ENCODE results near the gene ACER3.

GRCh38 chr11:76823481-76824028 lies 37.2 kb upstream of the ACER3 start:
- TF ChIP-seq RELA (CRISPR knock-in tag; IDR thresholded peaks at IDR 0.05; ENCODE audit: borderline replicate concordance) (no peak), CREB1 (CRISPR knock-in tag; IDR thresholded peaks at IDR 0.05) (no peak), IRF1 (CRISPR knock-in tag; IDR thresholded peaks at IDR 0.05) (no peak), MLX (CRISPR knock-in tag; IDR thresholded peaks at IDR 0.05) (no peak), SMAD3 (CRISPR knock-in tag; IDR thresholded peaks at IDR 0.05; ENCODE audit: borderline replicate concordance) (no peak)

Data from WTC11 (cell line).